CD4-positive, alpha-beta memory T cell (primary cell): ENCODE data around the gene GSTO2. TPM values are rescaled to one million over a fixed set of nuclear protein-coding genes. Genes with fewer than 3 reads are reported as not detected.

Experiments
- CTCF ChIA-PET: fragments of 350-600 bp; sonication (Branson Sonifier 250); formaldehyde crosslinking; loops from one replicate; lab custom pipeline; 2021; ENCODE audit warnings: inconsistent platforms; ENCODE audit not compliant: partially characterized antibody; lab: Charles Lee
- POLR2A ChIA-PET: fragments of 350-600 bp; sonication (Branson Sonifier 250); formaldehyde crosslinking; loops from one replicate; lab custom pipeline; 2021; ENCODE audit not compliant: partially characterized antibody; lab: Charles Lee
- DNase-seq, 5 donors: peaks; one replicate each; pipeline versions ENCODE4 v3.0.0 to v3.0.0-alpha.2; 2020 to 2022; ENCODE audit warnings: mixed read lengths in 1 of 5
- H3K27ac ChIP-seq: one replicate; pipeline ENCODE4 v1.7.0; 2013; ENCODE audit warnings: low read depth, low read length
- H3K27me3 ChIP-seq: 2 replicates; pipeline ENCODE4 v1.7.0; 2013; ENCODE audit warnings: mild to moderate bottlenecking, low read length, moderate library complexity; ENCODE audit not compliant: insufficient read depth
- H3K36me3 ChIP-seq: 2 replicates; pipeline ENCODE4 v1.7.0; 2013; ENCODE audit warnings: mild to moderate bottlenecking, low read length, moderate library complexity; ENCODE audit not compliant: insufficient read depth
- H3K4me1 ChIP-seq: 2 replicates; pipeline ENCODE4 v1.7.0; 2013; ENCODE audit warnings: mild to moderate bottlenecking, low read length, moderate library complexity; ENCODE audit not compliant: insufficient read depth
- H3K4me3 ChIP-seq, 2 donors: one replicate each; pipeline ENCODE4 v1.7.0; 2013; ENCODE audit warnings: low read length in 2 of 2, mild to moderate bottlenecking in 1 of 2
- H3K9me3 ChIP-seq, 2 donors: one replicate each; pipeline ENCODE4 v1.7.0; 2013; ENCODE audit warnings: low read length in 2 of 2, control low read depth in 1 of 2; ENCODE audit not compliant: control insufficient read depth in 1 of 2
- H3K27ac Mint-ChIP-seq, 7 donors: one replicate each; pipeline ENCODE4 v1.8.0; 2020 to 2021; ENCODE audit warnings: mixed read lengths in 7 of 7, mild to moderate bottlenecking in 6 of 7, inconsistent platforms in 3 of 7, moderate library complexity in 3 of 7
- H3K27me3 Mint-ChIP-seq, 2 donors: one replicate each; pipeline ENCODE4 v1.8.0; 2020 to 2021; ENCODE audit warnings: mixed read lengths in 2 of 2
- H3K36me3 Mint-ChIP-seq, 2 donors: one replicate each; pipeline ENCODE4 v1.8.0; 2020 to 2021; ENCODE audit warnings: mixed read lengths in 2 of 2, inconsistent platforms in 1 of 2, mild to moderate bottlenecking in 1 of 2
- H3K4me1 Mint-ChIP-seq, 4 donors: one replicate each; pipeline ENCODE4 v1.8.0; 2020 to 2021; ENCODE audit warnings: mixed read lengths in 4 of 4, mild to moderate bottlenecking in 1 of 4
- H3K4me3 Mint-ChIP-seq, 8 donors: one replicate each; pipeline ENCODE4 v1.8.0; 2020 to 2021; ENCODE audit warnings: mixed read lengths in 8 of 8, mild to moderate bottlenecking in 7 of 8, moderate library complexity in 6 of 8, inconsistent platforms in 3 of 8
- H3K9me3 Mint-ChIP-seq, 8 donors: one replicate each; pipeline ENCODE4 v1.8.0; 2020 to 2021; ENCODE audit warnings: mixed read lengths in 8 of 8, mild to moderate bottlenecking in 5 of 8, inconsistent platforms in 3 of 8, moderate library complexity in 1 of 8
- intact Hi-C: fragments of 100-400 bp; cut with micrococcal nuclease; formaldehyde crosslinking; loops from one replicate; pipeline ENCODE4 v1.15.1; 2023
- polyA plus RNA-seq, 2 donors: library from polyadenylated mRNA; unstranded; fragments of 300-500 nt; fragmentation: Illumina TruSeq; gene quantifications; one replicate each; pipeline ENCODE4 v1.2.3, GENCODE V29; 2021
- total RNA-seq, 2 experiments: library from RNA; stranded (reverse); gene quantifications; one replicate each; pipeline ENCODE4 v1.2.3, GENCODE V29; 2021

Gene GSTO2
- total and polyA plus RNA-seq, 4 experiments from 2014 or later, result 0.94 to 2.3 (median 1.4) TPM

DNA sequence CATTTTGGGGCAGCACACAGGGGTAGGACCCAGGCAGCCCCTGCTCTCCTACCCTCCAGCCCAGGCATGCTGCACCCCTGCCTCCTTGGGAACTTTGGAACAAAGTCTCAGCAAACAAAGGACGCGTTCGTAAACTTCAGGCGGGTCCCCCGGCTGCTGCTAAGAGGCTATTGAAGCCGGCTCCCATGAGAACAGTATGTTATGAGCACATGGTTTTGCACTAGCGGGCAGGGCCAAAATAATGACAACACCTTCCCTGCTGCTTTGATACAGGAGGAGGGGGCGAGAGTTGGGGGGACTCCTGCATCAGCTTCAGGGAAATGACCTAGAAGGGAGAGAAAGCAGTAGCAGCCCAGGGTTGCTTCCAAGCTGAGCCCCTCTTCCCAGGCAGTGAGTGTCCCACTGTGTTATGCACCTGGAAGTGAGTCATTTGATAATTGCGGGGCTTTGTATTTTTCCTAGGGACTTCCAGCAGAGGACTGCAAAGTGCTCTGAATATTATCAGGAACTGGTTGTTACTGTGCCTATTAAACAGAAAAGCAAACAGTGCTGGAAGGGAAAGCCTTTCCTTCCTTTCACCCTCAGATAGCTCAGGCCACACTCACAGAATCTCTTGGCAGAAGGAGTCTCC lies 62.3 kb downstream of the GSTO2 start:
- Mint-ChIP-seq H3K4me3 (peak overlapping the region in 2 of 8 donors; percentile 23 to 42), H3K36me3 (peaks cover 0 to 26% of the 10 kb centered on the region in 2 donors), H3K27me3 (no peaks in the 10 kb centered on the region), H3K4me1 (peaks cover 67 to 100% (median 92%) of the 10 kb centered on the region in 4 donors), H3K27ac (peak overlapping the region; percentile 65 to 98 (median 92)), H3K9me3 (peaks cover 0 to 5% (median 0%) of the 10 kb centered on the region in 8 donors)
- intact Hi-C loops, result no loop called here
- DNase-seq, result no peak
- POLR2A ChIA-PET, result interaction anchor here (5.9 kb wide), 1 partner anchor 24 kb away, joined by 40 read pairs; no protein-coding TSS in a partner anchor
- Histone ChIP-seq H3K4me1 (peaks cover 99% of the 10 kb centered on the region), H3K4me3 (no peak overlapping the region), H3K27ac (no peak overlapping the region), H3K27me3 (no peaks in the 10 kb centered on the region), H3K36me3 (no peaks in the 10 kb centered on the region), H3K9me3 (no peaks in the 10 kb centered on the region)
- CTCF ChIA-PET, result interaction anchor here (1.5 to 5.4 kb wide), 5 partner anchors 7 to 57 kb away, joined by 5 to 38 read pairs (median 13); partner anchors contain the start of genes CFAP58 and ITPRIP

DNA sequence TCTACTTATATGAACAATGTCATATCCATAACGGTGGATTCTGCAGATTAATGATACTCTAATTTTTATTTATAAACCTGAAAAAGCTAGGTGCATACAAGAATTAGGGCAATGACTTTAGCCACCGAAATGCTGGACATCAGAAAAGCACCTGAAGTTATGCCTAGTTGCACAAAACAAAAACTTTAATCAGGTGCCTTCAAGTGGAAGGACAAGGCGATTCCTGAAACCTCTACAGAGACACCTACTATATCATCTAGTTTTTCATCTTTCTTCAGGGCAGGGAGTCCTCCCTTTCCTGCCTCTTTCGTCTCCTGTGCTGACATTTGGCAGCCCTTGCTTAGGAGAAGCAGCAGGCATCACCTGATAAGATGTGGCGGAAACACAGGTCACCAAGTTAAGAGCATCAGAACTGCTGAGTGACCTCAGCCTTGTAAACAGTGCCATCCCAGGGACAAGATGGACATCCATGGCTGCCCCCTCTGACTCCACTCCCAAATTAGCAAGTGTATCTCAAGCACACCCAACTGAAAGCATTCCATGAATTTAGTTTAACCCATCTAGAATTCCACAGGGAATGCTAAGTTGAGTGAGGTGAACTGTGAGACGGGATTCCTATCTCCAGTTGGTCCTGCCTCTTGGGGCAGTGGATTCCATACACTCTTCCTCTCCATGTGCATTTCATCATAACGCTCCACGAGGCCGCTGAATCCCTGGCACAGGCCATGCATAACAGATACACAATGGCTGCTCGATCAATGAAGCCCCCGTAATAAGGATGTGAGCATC lies 63.5 kb downstream of the GSTO2 start:
- no peaks in the 10 kb centered on the region for H3K27me3 ChIP-seq
- H3K27me3 Mint-ChIP-seq, result no peaks in the 10 kb centered on the region
- CTCF ChIA-PET, result interaction anchor here (1.5 kb wide), 1 partner anchor 41 kb away, joined by 5 read pairs; no protein-coding TSS in a partner anchor

DNA sequence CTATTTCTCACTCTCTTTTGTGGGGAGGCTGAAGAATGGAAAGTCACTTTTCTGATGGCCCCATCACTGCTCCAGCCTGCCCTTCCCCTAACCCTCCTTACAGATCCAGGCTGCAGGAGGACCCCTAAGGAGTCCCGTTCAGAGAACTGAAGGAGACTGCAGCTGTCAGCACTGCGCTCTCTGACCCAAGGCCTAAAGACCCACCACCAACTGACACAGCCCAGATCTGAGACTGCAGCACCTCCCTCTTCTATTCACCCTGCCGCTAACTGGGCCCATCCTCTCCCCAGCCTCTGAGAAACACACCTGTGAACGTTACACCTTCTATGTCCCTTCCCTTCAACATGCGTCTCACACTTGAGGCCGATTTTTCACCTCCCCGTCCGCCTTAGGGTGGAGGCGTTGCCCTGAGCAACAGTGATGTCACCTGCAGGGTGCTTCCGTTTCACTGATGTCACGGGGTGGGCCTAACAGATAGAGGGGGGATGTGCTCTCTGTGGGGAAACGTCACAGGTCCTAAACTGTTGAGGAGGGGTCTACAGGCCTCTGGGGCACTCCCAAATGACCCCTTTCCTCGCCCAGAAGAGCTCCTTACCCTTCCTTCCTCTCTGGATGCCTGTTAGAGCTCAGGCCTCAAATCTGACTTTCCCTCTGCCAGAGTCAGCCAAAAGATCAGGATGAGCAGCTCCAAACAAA lies 64.2 kb downstream of the GSTO2 start:
- Histone ChIP-seq H3K27ac (peak overlapping the region; percentile 38), H3K4me3 (no peak overlapping the region), H3K36me3 (no peaks in the 10 kb centered on the region), H3K4me1 (peaks cover 90% of the 10 kb centered on the region), H3K27me3 (no peaks in the 10 kb centered on the region), H3K9me3 (no peaks in the 10 kb centered on the region)
- Mint-ChIP-seq H3K27ac (peak overlapping the region; percentile 92 to 98 (median 95)), H3K27me3 (no peaks in the 10 kb centered on the region), H3K4me1 (peaks cover 56 to 90% (median 80%) of the 10 kb centered on the region in 4 donors), H3K4me3 (peak overlapping the region in 7 of 8 donors; percentile 4 to 61 (median 40)), H3K36me3 (peaks cover 0 to 32% of the 10 kb centered on the region in 2 donors), H3K9me3 (peaks cover 0 to 5% (median 0%) of the 10 kb centered on the region in 8 donors)
- peak; percentile 48 to 80 (median 64) for DNase-seq
- CTCF ChIA-PET, result interaction anchor here (0.6 to 7.1 kb wide), 4 partner anchors 10 to 58 kb away, joined by 3 to 100 read pairs (median 4); partner anchors contain the start of gene CFAP58
- POLR2A ChIA-PET, result interaction anchor here (6.4 kb wide), 1 partner anchor 25 kb away, joined by 126 read pairs; no protein-coding TSS in a partner anchor
- intact Hi-C loops, result no loop called here

More for the DNA sequence above, 63.5 kb downstream of the GSTO2 start:
- H3K4me1 Mint-ChIP-seq, result peaks cover 62 to 98% (median 87%) of the 10 kb centered on the region in 4 donors
- peaks cover 0 to 5% (median 0%) of the 10 kb centered on the region in 8 donors for H3K9me3 Mint-ChIP-seq
- peaks cover 0 to 31% of the 10 kb centered on the region in 2 donors for H3K36me3 Mint-ChIP-seq
- intact Hi-C loops, result no loop called here
- DNase-seq, result no peak
- peak overlapping the region; percentile 38 for H3K27ac ChIP-seq
- no peak overlapping the region for H3K4me3 ChIP-seq
- POLR2A ChIA-PET, result interaction anchor here (5.9 kb wide), 1 partner anchor 25 kb away, joined by 40 read pairs; no protein-coding TSS in a partner anchor
- peaks cover 97% of the 10 kb centered on the region for H3K4me1 ChIP-seq
- peak overlapping the region; percentile 92 to 98 (median 95) for H3K27ac Mint-ChIP-seq
- no peaks in the 10 kb centered on the region for H3K36me3 ChIP-seq
- H3K9me3 ChIP-seq, result no peaks in the 10 kb centered on the region
- H3K4me3 Mint-ChIP-seq, result peak overlapping the region in 3 of 8 donors; percentile 21 to 52 (median 40)

DNA sequence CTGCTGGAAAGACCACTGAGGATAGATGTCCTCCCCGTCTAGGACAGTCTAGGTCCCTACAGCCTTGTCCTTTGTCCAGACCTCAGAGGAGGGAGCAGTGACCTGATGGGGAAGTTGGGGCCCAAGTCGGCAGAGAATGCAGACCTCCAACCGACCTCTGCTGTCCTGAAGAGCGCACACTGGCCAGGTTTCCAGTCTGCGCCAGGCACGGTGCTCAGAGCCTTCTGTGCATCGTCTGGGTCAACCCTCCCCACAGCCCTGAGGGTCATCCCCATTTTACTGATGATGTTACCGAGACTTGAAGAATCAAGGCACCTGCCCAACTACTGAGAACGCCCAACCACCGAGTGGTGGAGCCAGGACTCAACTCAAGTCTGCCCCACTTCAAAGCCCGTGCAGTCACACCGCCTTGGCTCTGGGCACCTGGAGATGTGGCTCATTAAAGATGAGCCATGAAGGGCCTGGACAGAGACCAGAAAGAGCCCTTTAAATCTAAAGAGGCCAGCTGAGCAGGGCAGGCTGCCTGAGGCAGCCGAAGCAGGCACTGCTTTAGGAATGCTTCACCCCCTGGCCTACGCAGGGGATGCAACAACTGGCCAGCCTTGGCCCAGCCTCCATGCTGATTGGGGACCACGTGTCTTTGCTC lies 64.9 kb downstream of the GSTO2 start:
- intact Hi-C loops, result no loop called here

DNA sequence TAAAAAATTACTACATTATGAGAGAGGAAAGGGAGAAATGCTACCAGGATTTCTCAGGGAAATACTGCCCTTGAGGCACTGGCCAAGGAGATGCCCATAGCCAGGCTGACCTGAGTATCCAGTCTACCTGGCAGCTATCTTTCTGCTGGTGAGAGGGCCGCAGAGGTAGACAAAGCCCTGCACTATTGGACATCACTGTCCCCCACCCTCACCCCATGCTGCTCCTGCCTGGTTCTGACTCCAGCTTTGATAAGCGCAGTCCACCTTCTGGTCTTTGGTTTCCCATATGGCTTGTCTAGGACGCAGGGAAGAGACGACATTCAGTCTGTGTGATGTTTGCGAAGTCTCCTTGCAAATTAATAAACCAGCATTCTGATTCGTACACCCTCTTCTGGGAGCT lies 65.6 kb downstream of the GSTO2 start:
- Histone ChIP-seq H3K36me3 (no peaks in the 10 kb centered on the region), H3K27ac (no peak overlapping the region), H3K4me3 (no peak overlapping the region), H3K27me3 (no peaks in the 10 kb centered on the region), H3K9me3 (no peaks in the 10 kb centered on the region), H3K4me1 (peaks cover 84% of the 10 kb centered on the region)
- intact Hi-C loops, result no loop called here
- no peak for DNase-seq
- peak overlapping the region in 4 of 8 donors; percentile 24 to 100 (median 82) for H3K4me3 Mint-ChIP-seq
- ChIA-PET CTCF (interaction anchor here (1.0 to 7.1 kb wide), 8 partner anchors 12 to 60 kb away, joined by 3 to 100 read pairs (median 7); partner anchors contain the start of gene CFAP58), POLR2A (interaction anchor here (6.4 kb wide), 1 partner anchor 26 kb away, joined by 126 read pairs; no protein-coding TSS in a partner anchor)
- no peaks in the 10 kb centered on the region for H3K9me3 Mint-ChIP-seq
- H3K27me3 Mint-ChIP-seq, result peaks cover 0 to 3% of the 10 kb centered on the region in 2 donors
- peaks cover 0 to 30% of the 10 kb centered on the region in 2 donors for H3K36me3 Mint-ChIP-seq
- peak overlapping the region; percentile 81 to 98 (median 91) for H3K27ac Mint-ChIP-seq
- peaks cover 46 to 87% (median 75%) of the 10 kb centered on the region in 4 donors for H3K4me1 Mint-ChIP-seq

More for the DNA sequence above, 64.9 kb downstream of the GSTO2 start:
- peaks cover 0 to 35% of the 10 kb centered on the region in 2 donors for H3K36me3 Mint-ChIP-seq
- H3K4me3 Mint-ChIP-seq, result peak overlapping the region in 4 of 8 donors; percentile 6 to 100 (median 56)
- H3K27ac ChIP-seq, result peak overlapping the region; percentile 38
- peaks cover 51 to 87% (median 77%) of the 10 kb centered on the region in 4 donors for H3K4me1 Mint-ChIP-seq
- H3K27ac Mint-ChIP-seq, result peak overlapping the region; percentile 92 to 98 (median 95)
- DNase-seq, result no peak
- no peak overlapping the region for H3K4me3 ChIP-seq
- no peaks in the 10 kb centered on the region for H3K36me3 ChIP-seq
- ChIA-PET POLR2A (interaction anchor here (6.4 kb wide), 1 partner anchor 25 kb away, joined by 126 read pairs; no protein-coding TSS in a partner anchor), CTCF (interaction anchor here (1.0 to 7.1 kb wide), 6 partner anchors 13 to 59 kb away, joined by 3 to 100 read pairs (median 7); partner anchors contain the start of gene CFAP58)
- H3K27me3 Mint-ChIP-seq, result peaks cover 0 to 3% of the 10 kb centered on the region in 2 donors
- peaks cover 84% of the 10 kb centered on the region for H3K4me1 ChIP-seq
- H3K9me3 Mint-ChIP-seq, result peaks cover 0 to 3% (median 0%) of the 10 kb centered on the region in 8 donors
- H3K27me3 ChIP-seq, result no peaks in the 10 kb centered on the region
- no peaks in the 10 kb centered on the region for H3K9me3 ChIP-seq
